Tibial artery (tissue), 4 donors: ENCODE results near the gene KIN.
"Not testable (repeated sequence)": the region's sequence is repeated elsewhere in the genome, so short reads cannot be mapped to it uniquely, and the experiment has no call there.

Source experiments
- DNase-seq, 2 donors: peaks; one replicate each; pipeline ENCODE4 v3.0.0-alpha.2; 2019
- H3K27ac ChIP-seq, 2 donors: fragments of 200-600 bp; sonication (generic) in 1 of 2; 1 replicate in 1 of 2; 2 replicates in 1 of 2; pipeline ENCODE4 v1.5.1; 2018 to 2019; ENCODE audit warnings: mild to moderate bottlenecking in 1 of 2
- H3K27me3 ChIP-seq, 2 donors: fragments of 200-600 bp; sonication (generic) in 1 of 2; one replicate each; pipeline versions ENCODE4 v1.5.1 to v1.6.0; 2016 to 2019
- H3K36me3 ChIP-seq, 3 donors: fragments of 200-600 bp; sonication (generic) in 2 of 3; one replicate each; pipeline ENCODE4 v1.5.1; 2016 to 2019; ENCODE audit warnings: mild to moderate bottlenecking in 2 of 3
- H3K4me1 ChIP-seq, 4 donors: fragments of 200-600 bp; sonication (generic) in 2 of 4; 1 replicate in 3 of 4; 2 replicates in 1 of 4; pipeline ENCODE4 v1.5.1; 2016 to 2019
- H3K4me3 ChIP-seq, 2 donors: fragments of 200-600 bp; sonication (generic) in 1 of 2; 1 replicate in 1 of 2; 2 replicates in 1 of 2; pipeline ENCODE4 v1.5.1; 2018 to 2019; ENCODE audit warnings: mild to moderate bottlenecking in 2 of 2
- H3K9me3 ChIP-seq, 3 donors: fragments of 200-600 bp; sonication (generic) in 1 of 3; one replicate each; pipeline ENCODE4 v1.5.1; 2016 to 2019
- intact Hi-C: fragments of 100-400 bp; cut with DNase I; formaldehyde crosslinking; loops from one replicate; pipeline ENCODE4 v1.15.0; 2023; ENCODE audit warnings: low total_unique reads
- TF ChIP-seq, protein P1 (sequence below), 2 experiments: fragments of 200-600 bp in 1 of 2; fragments of 450-650 bp in 1 of 2; IDR thresholded peaks; one replicate each; pipeline ENCODE4 v1.5.1; 2017 to 2019; ENCODE audit warnings: antibody characterized with exemption in 2 of 2, mild to moderate bottlenecking in 1 of 2, moderate library complexity in 1 of 2

KIN gene

DNA sequence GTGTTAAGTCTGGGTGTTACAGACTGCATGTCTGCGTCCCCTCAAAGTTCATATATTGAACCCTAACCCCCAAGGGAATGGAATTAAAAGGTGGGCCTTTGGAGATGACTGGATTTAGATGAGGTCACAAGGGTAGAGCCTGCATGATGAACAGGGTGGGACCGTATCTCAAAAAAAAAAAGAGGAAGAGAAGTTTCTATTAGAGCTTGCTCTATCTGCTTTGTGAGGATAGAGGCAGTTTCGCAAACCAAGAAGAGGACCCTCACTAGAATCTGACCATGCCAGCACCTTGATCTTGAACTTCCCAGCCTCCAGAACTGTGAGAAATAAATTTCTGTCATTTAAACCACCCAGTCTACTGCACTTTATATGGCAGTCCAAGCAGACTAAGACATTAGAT is 1.4 kb downstream of the KIN start:
- TF ChIP-seq, protein P1, sequence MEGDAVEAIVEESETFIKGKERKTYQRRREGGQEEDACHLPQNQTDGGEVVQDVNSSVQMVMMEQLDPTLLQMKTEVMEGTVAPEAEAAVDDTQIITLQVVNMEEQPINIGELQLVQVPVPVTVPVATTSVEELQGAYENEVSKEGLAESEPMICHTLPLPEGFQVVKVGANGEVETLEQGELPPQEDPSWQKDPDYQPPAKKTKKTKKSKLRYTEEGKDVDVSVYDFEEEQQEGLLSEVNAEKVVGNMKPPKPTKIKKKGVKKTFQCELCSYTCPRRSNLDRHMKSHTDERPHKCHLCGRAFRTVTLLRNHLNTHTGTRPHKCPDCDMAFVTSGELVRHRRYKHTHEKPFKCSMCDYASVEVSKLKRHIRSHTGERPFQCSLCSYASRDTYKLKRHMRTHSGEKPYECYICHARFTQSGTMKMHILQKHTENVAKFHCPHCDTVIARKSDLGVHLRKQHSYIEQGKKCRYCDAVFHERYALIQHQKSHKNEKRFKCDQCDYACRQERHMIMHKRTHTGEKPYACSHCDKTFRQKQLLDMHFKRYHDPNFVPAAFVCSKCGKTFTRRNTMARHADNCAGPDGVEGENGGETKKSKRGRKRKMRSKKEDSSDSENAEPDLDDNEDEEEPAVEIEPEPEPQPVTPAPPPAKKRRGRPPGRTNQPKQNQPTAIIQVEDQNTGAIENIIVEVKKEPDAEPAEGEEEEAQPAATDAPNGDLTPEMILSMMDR (IDR thresholded peaks at IDR 0.05), result no peak
- H3K27me3 ChIP-seq, result no peaks in the 10 kb centered on the region
- H3K4me1 ChIP-seq, result peaks cover 0 to 61% (median 29%) of the 10 kb centered on the region in 4 donors
- intact Hi-C loops, result no loop called here
- no peak overlapping the region for H3K27ac ChIP-seq
- no peaks in the 10 kb centered on the region for H3K36me3 ChIP-seq
- DNase-seq, result no peak
- H3K4me3 ChIP-seq, result peak overlapping the region in 1 of 2 donors; percentile 100
- no peaks in the 10 kb centered on the region for H3K9me3 ChIP-seq

DNA sequence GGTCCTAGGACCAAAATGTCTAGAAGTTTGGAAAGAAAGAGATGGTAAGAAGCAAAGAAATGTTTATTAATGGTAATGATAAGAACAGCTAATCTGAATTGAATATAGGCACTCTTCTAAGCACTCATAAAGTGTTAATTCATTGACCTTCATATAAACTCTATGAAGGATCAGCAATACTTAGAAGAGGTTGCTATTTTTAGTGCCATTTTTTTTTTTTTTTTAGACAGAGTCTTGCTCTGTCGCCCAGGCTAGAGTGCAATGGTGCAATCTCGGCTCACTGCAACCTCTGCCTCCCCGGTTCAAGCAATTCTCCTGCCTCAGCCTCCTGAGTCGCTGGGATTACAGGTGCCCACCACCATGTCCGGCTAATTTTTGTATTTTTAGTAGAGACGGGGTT is 5.6 kb downstream of the KIN start:
- DNase-seq, H3K27ac ChIP-seq, H3K9me3 ChIP-seq, H3K4me3 ChIP-seq, H3K27me3 ChIP-seq, intact Hi-C loops: not testable (repeated sequence)
- Histone ChIP-seq H3K4me1 (peaks cover 0 to 28% (median 8%) of the 10 kb centered on the region in 4 donors), H3K36me3 (peaks cover 33 to 39% (median 36%) of the 10 kb centered on the region in 3 donors)

DNA sequence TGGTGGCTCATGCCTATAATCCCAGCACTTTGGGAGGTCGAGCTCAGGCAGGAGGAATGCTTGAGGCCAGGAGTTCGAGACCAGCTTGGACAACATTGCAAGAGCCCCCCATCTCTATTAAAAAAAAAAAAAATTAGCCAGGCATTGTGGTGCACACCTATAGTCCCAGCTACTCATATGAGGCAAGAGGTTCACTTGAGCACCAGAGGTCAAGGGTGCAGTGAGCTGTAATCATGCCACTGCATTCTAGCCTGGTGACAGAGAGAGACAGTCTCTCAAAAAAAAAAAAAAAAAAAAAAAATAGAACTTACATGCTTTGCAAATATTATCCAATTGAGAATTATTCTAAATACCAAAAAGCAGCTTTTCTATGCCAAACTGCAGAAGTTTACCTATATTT is 11.0 kb downstream of the KIN start:
- no peak overlapping the region for H3K27ac ChIP-seq
- H3K4me1 ChIP-seq, result no peaks in the 10 kb centered on the region
- no peaks in the 10 kb centered on the region for H3K27me3 ChIP-seq
- no peak overlapping the region for H3K4me3 ChIP-seq
- no peaks in the 10 kb centered on the region for H3K9me3 ChIP-seq
- no peak for DNase-seq
- intact Hi-C loops, result no loop called here
- peaks cover 49 to 85% (median 58%) of the 10 kb centered on the region in 3 donors for H3K36me3 ChIP-seq
- TF ChIP-seq, protein P1 (IDR thresholded peaks at IDR 0.05), result no peak

DNA sequence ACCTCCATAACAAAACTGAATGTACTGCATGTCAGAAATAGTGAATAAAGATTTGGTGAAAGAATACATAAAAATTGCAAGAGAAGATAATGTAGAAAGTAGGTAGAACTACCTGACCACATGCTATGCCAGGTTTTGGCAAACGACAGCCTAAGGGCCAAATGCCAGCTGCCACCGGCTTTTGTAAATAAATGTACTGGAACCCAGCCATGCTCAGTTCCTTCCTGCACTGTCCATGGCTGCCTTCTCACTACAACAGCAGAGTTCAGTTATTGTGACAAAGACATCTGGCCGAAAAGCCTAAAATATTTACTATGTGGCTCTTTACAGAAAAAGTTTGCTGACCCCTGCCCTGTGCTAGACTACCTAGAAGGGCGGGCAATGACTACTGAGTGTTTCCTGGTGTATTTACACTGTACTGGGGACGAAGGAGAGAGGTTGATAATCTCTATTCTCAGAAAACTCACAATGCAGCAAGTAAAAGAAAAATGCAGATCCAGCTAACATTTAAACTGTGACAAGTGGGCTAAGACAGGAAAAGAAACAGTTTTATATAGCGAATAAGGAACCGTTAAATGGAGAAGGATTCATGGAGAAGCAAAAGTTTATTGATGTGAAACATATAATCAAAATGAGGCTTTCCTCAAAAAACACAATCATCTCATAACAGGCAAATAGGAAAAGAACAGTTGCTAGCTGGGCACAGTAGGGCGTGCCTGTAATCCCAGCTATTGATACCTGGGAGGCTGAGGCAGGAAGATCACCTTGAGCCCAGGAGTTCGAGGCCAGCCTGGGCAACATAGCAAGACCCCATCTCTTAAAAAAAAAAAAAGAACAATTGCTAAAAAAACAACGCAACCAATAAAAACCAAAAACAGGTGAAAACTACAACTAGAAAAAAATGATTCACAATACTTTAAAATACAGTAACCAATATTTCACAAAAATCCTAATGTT is 13.7 kb downstream of the KIN start:
- H3K36me3 ChIP-seq, result peaks cover 49 to 84% (median 60%) of the 10 kb centered on the region in 3 donors

DNA sequence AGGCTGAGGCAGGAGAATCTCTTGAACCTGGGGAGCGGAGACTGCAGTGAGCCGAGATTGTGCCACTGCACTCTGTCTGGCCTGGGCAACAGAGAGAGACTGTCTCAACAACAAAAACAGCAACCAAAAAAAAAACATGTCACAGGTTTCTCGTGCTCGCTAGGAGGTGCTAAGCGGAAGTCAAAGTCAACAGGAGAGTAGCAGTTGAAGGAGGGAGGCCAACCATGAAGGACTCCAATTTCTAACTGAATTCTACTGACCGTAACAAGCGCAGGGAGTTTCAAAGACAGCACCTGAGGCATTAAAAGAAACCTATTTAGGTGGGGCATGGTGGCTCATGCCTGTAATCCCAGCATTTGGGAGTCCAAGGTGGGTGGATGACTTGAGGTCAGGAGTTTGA is 19.4 kb downstream of the KIN start:
- Histone ChIP-seq H3K27ac (no peak overlapping the region), H3K27me3 (no peaks in the 10 kb centered on the region), H3K4me1 (no peaks in the 10 kb centered on the region), H3K9me3 (no peaks in the 10 kb centered on the region), H3K36me3 (peaks cover 46 to 84% (median 72%) of the 10 kb centered on the region in 3 donors), H3K4me3 (no peak overlapping the region)
- DNase-seq, result no peak
- TF ChIP-seq, protein P1 (IDR thresholded peaks at IDR 0.05), result no peak
- intact Hi-C loops, result no loop called here

More for the DNA sequence above, 13.7 kb downstream of the KIN start:
- Histone ChIP-seq H3K4me3 (no peak overlapping the region), H3K27ac (no peak overlapping the region), H3K27me3 (no peaks in the 10 kb centered on the region), H3K4me1 (no peaks in the 10 kb centered on the region), H3K9me3 (no peaks in the 10 kb centered on the region)
- DNase-seq, result no peak
- intact Hi-C loops, result no loop called here
- TF ChIP-seq, protein P1 (IDR thresholded peaks at IDR 0.05), result no peak

DNA sequence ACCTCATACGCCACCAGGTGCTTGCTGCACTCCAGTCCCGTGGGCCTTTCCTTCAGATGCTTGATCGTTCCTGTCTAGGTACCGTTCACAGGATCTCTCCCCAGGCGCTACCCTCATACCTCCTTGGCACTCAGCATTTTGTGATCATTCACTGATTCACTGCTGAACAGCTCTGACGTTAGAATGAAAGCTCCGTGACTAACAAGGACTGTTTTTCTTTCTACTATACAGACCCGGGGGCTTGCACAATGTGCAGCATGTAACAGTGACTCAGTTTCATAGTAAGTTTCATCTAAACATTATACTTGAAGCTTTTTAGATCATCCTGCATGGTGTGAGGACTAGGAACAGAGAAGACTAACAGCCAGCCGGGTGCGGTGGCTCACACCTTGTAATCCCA is 20.6 kb downstream of the KIN start:
- no peak for DNase-seq
- TF ChIP-seq, protein P1 (IDR thresholded peaks at IDR 0.05), result no peak
- Histone ChIP-seq H3K4me1 (no peaks in the 10 kb centered on the region), H3K4me3 (no peak overlapping the region), H3K27ac (no peak overlapping the region), H3K36me3 (peaks cover 57 to 86% (median 84%) of the 10 kb centered on the region in 3 donors), H3K27me3 (no peaks in the 10 kb centered on the region), H3K9me3 (no peaks in the 10 kb centered on the region)
- intact Hi-C loops, result no loop called here
